Stimulated activated CD4-positive, alpha-beta T cell treated with anti-CD3 and anti-CD28 coated beads, TNF-alpha, amount 100 ng/mL, for 48 hours (primary cell): Measurements from ENCODE around the gene PRR32.
"Not testable (repeated sequence)": the region's sequence is repeated elsewhere in the genome, so short reads cannot be mapped to it uniquely, and the experiment has no call there.

Experiments used
- DNase-seq, 3 donors: peaks; one replicate each; pipeline ENCODE4 v3.0.0-alpha.2; 2020; ENCODE audit warnings: low read depth in 3 of 3

PRR32 gene

GRCh38 chrX:126819429-126819828 is at the start of gene PRR32:
PRR32 (plus strand) TSS chrX:126819729; CDS start chrX:126819844, 115 bp downstream.
- DNase-seq = no peak

DNA sequence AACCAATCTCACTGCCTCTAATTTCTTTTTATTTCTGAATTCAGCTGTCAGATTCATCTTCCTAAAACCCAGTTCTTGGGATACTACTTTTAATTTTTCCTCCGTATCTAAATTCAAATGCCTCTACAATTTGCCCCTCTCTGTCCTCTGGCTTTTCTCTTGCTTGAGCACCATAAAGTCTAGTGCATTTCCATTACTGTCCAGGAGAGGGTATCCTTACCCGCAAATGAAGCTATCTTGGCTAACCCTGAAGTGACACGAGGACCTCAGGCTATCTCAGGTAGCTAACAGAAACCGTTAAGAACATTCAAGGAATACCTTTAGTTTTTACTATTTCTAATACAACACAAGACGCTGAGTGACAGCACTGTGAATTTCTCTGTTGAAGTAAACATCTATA is 49.4 kb upstream of the PRR32 start:
- DNase-seq = no peak

DNA sequence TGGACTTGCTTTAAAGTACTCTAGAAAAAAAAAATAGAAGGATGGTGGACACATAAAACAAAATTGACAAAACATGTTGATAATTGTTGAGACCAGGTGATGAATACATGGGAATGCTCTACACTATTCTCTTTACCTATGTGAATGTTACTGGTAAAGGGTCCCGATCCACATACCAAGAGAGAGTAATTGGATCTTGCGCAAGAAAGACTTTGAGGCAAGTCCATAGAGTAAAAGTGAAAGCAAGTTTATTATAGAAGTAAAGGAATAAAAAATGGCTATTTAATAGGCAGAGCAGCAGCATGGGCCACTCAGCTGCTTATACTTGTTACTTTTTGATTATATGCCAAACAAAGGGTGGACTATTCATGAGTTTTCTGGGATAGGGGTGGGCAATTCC is 34.0 kb upstream of the PRR32 start:
- no peak for DNase-seq

GRCh38 chrX:126799059-126799458 is 20.5 kb upstream of the PRR32 start:
- DNase-seq = no peak

- DNase-seq = not testable (repeated sequence)
These were observed 12.7 kb upstream of the PRR32 start for GRCh38 chrX:126806784-126807183.

- DNase-seq = no peak
These were observed 3.7 kb upstream of the PRR32 start for GRCh38 chrX:126815806-126816205.

GRCh38 chrX:126820700-126821420 is 1.3 kb downstream of the PRR32 start:
- DNase-seq = no peak

DNA sequence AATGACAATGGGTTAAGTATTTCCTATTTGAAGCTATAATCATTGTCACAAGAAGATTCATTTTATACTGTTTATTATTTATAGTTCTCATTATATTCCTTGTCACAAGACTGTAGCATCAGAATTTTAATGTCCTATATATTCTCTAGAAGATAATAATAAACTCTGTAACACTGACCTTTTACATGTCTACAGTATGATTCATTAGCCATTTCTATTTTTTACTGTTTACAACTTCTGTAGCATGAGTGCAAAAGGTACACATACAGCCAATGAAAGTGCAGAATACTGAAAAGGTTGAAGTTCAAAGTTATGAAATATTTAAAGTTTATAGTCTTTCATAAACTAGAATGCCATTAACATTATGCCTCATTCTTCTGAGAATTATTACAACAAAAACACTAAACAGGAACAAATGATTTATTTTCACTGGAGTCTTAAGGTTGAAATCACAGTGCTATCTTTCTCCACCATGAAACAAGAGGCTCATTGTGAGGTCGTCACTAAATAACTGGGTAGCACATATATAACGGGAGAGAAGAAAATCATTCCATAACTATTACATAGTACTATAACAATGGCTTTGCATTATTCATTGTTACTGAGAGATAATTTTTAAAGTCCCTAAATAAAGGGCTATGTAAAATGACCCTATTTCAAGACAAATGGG is 4.9 kb downstream of the PRR32 start:
- DNase-seq = no peak

- DNase-seq = no peak
These were observed 6.2 kb downstream of the PRR32 start for GRCh38 chrX:126825566-126826193.

DNA sequence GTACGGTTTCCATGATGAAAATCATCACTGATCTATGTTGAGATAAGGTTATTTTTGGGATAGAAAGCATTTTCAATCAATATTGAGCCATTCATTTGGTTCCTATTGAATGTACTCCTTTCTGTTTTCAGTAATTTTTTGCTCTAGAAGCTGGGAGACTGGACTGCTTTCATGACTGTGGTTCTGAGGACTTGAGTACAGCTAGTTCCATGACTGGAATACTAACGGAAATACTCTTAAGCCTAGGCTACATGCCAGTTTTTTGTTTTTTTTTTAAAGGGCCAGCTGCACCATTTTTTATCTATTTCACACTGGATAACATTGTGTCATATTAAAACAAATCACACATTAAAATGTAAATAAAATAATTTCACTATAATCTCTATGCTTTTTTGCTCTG is 16.7 kb downstream of the PRR32 start:
- no peak for DNase-seq

DNA sequence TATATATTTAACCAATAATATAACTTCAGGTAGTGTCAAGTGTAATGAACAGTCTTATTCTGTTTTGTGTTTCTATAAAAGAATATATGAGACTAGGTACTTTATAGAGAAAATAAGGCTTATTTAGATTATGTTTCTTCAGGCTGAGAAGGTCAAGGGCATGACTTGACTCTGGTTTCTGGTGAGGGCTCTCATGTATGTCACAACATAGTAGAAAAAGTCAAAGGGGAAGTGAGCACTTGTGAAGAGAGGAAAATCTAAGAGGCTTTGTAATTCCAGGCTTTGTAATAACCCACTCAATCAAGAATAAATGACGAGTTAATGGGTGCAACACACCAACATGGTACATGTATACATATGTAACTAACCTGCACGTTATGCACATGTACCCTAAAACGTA is 27.6 kb downstream of the PRR32 start:
- DNase-seq = no peak

GRCh38 chrX:126855839-126856524 is 36.5 kb downstream of the PRR32 start:
- DNase-seq = no peak
